ENCODE data around the gene PIGU. TPM values are rescaled to one million over a fixed set of nuclear protein-coding genes. Genes with fewer than 3 reads are reported as not detected.

PIGU gene
- total and polyA plus RNA-seq, 2 donors (not counting 3 experiments of a cell fraction or from before 2014, with no cell fraction given), result 20.3 to 81.8 TPM

- Histone ChIP-seq H3K9ac (replicated peaks; ENCODE audit: extremely low read depth, insufficient read depth, low read length) (no peak overlapping the region), H4K20me1 (replicated peaks; ENCODE audit: control insufficient read depth, extremely low read depth, insufficient read depth, low read length) (no peaks in the 10 kb centered on the region), H3K4me1 (ENCODE audit: control insufficient read depth, extremely low read depth, insufficient read depth, low read length) (peaks cover 7% of the 10 kb centered on the region), H3K4me2 (ENCODE audit: insufficient read depth, low read length) (peak overlapping the region; percentile 45), H3K36me3 (ENCODE audit: control insufficient read depth in 2 of 2, extremely low read depth in 1 of 2, insufficient read depth in 2 of 2, low read length in 2 of 2) (no peaks in the 10 kb centered on the region), H3K79me2 (ENCODE audit: control insufficient read depth, insufficient read depth, low read length) (no peaks in the 10 kb centered on the region), H2AFZ (ENCODE audit: low read depth, low read length) (no peak overlapping the region), H3K9me3 (replicated peaks; ENCODE audit: control insufficient read depth, insufficient read depth, low read length) (no peaks in the 10 kb centered on the region), H3K9me1 (replicated peaks; ENCODE audit: control insufficient read depth, extremely low read depth, insufficient read depth, low read length) (no peaks in the 10 kb centered on the region), H3K4me3 (replicated peaks in 1 of 3; ENCODE audit: insufficient read depth in 1 of 3, low read depth in 1 of 3, low read length in 3 of 3) (no peak overlapping the region), H3K27me3 (ENCODE audit: control insufficient read depth in 2 of 2, insufficient read depth in 2 of 2, low read length in 2 of 2) (no peaks in the 10 kb centered on the region), H3K27ac (ENCODE audit: insufficient read depth, low read depth, low read length) (peak overlapping the region; percentile 24)
- POLR2A ChIA-PET, result interaction anchor here (0.6 to 1.0 kb wide), 2 partner anchors 14 to 999 kb away, joined by 3 to 6 read pairs; partner anchors contain the start of gene TP53INP2
- FAIRE-seq (peak; percentile 98), DNase-seq (ENCODE audit: low read depth, low spot score) (peak; percentile 61)
- CTCF ChIA-PET, result interaction anchor here (0.7 to 2.0 kb wide), 9 partner anchors 9 to 152 kb away, joined by 3 to 4 read pairs (median 3); no protein-coding TSS in a partner anchor
- TF ChIP-seq CTCF (IDR thresholded peaks at IDR 0.05; ENCODE audit: extremely low read depth in 1 of 2, insufficient read depth in 1 of 2, low read depth in 1 of 2, low read length in 2 of 2), result no peak
- no peak for TF ChIP-seq MYC (IDR thresholded peaks at IDR 0.05; ENCODE audit: low read depth, low read length)
- TF ChIP-seq JUN (IDR thresholded peaks at IDR 0.05; ENCODE audit: borderline replicate concordance, insufficient read depth, insufficient read length, low read depth), result peak; percentile 63
- no peak for TF ChIP-seq MAX (IDR thresholded peaks at IDR 0.05; ENCODE audit: insufficient read depth, insufficient read length)
- TF ChIP-seq FOS (IDR thresholded peaks at IDR 0.05; ENCODE audit: borderline replicate concordance, insufficient read depth, low read length), result peak; percentile 95
- TF ChIP-seq GATA2 (IDR thresholded peaks at IDR 0.05; ENCODE audit: insufficient read depth, insufficient read length, low read depth, low read length), result peak; percentile 56
- TF ChIP-seq EZH2 (IDR thresholded peaks at IDR 0.05; ENCODE audit: borderline replicate concordance, low read depth, low read length, severe bottlenecking), result no peak
- no peak for TF ChIP-seq POLR2A (IDR thresholded peaks at IDR 0.05; ENCODE audit: low read depth, low read length)
- TF ChIP-seq POLR2AphosphoS5 (IDR thresholded peaks at IDR 0.05; ENCODE audit: insufficient read depth, low read depth, low read length), result peak; percentile 74
- no TSS peak for BruUV-seq (replicated peaks)
- dilution Hi-C loops (cut with MboI; ENCODE audit: extremely low pct_ligation_motif_present, low sequenced_read_pairs), result no loop called here
- intact Hi-C loops (cut with micrococcal nuclease), result no loop called here
Observed at GRCh38 chr20:34689486-34689885, 12.6 kb upstream of the PIGU start.

Measured in endothelial cell of umbilical vein (primary cell).